DOHH2 (cell line): ENCODE results near the gene POMP.

Experiments
- EZH2phosphoT487 ChIP-seq: fragments of 200-600 bp; sonication (generic); IDR thresholded peaks from 2 replicates; pipeline ENCODE4 v1.6.1; 2017; ENCODE audit warnings: borderline replicate concordance, mild to moderate bottlenecking, antibody characterized with exemption, low read length, moderate library complexity, mixed read lengths
- TF ChIP-seq, protein P1 (sequence below): fragments of 200-600 bp; sonication (generic); IDR thresholded peaks from one replicate; pipeline ENCODE4 v1.5.1; 2014; ENCODE audit warnings: antibody characterized with exemption, mild to moderate bottlenecking, low read depth, low read length; ENCODE audit not compliant: poor library complexity, severe bottlenecking

DNA sequence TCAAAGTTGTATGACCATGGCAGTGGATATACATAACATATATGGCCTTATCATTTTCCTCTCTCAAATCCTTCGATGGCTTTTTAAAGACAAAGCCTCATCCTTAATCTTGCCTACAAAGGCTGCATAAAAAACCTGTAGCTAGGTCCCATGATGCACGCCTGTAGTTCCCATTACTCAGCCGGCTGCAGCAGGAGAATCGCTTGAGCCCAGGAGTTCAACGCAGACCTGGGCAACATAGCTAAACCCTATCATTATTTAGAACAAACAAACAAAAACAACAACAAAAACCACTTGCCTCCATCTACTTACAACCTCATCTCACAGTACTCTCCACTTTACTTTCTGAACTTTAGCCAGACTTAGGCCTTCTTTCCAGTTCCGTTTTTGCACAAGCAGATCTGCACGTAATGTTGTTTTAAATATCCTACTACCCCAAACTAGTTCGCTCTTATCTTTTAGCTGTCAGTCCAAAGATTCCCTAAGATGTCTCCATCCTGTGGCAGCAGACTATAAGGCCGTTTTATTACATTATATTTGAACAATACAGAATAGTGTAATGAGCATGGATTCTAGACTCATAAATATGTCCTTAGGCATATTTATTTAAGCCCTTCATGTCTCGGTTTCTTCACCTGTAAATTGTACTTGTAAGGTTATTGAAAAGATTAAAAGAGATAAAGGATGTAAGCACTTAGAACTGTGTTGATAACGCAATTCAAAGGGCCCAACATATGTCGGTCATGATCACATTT lies 969 bp upstream of the POMP start:
- TF ChIP-seq, protein P1, sequence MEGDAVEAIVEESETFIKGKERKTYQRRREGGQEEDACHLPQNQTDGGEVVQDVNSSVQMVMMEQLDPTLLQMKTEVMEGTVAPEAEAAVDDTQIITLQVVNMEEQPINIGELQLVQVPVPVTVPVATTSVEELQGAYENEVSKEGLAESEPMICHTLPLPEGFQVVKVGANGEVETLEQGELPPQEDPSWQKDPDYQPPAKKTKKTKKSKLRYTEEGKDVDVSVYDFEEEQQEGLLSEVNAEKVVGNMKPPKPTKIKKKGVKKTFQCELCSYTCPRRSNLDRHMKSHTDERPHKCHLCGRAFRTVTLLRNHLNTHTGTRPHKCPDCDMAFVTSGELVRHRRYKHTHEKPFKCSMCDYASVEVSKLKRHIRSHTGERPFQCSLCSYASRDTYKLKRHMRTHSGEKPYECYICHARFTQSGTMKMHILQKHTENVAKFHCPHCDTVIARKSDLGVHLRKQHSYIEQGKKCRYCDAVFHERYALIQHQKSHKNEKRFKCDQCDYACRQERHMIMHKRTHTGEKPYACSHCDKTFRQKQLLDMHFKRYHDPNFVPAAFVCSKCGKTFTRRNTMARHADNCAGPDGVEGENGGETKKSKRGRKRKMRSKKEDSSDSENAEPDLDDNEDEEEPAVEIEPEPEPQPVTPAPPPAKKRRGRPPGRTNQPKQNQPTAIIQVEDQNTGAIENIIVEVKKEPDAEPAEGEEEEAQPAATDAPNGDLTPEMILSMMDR, result no peak
- TF ChIP-seq EZH2phosphoT487, result no peak
